GM12878 (cell line): ENCODE measurements around the gene ABCB10. TPM values are rescaled to one million over a fixed set of nuclear protein-coding genes. Genes with fewer than 3 reads are reported as not detected.

Experiments used
- BHLHE40 ChIP-seq, 2 experiments: fragments of 450-650 bp in 1 of 2; IDR thresholded peaks; 2 replicates each; pipeline ENCODE4 v1.6.1; 2011 to 2017; ENCODE audit warnings: low read depth in 2 of 2, borderline replicate concordance in 1 of 2, improper control_type of control experiment in 1 of 2, low read length in 1 of 2, mild to moderate bottlenecking in 1 of 2
- CBFB ChIP-seq: IDR thresholded peaks from 2 replicates; pipeline ENCODE4 v1.6.1; 2016; ENCODE audit warnings: antibody characterized with exemption, low read depth
- EED ChIP-seq: sonication (generic); IDR thresholded peaks from 2 replicates; pipeline ENCODE4 v1.6.1; 2016; ENCODE audit warnings: antibody characterized with exemption, low read depth
- HDGF ChIP-seq: fragments of 450-650 bp; IDR thresholded peaks from 2 replicates; pipeline ENCODE4 v1.6.1; 2016; ENCODE audit warnings: antibody characterized with exemption
- IKZF1 ChIP-seq: fragments of 450-650 bp; conservative IDR thresholded peaks from 2 replicates; pipeline ENCODE4 v1.6.1; 2017; ENCODE audit warnings: antibody characterized with exemption, mild to moderate bottlenecking
- MTA3 ChIP-seq: IDR thresholded peaks from 2 replicates; pipeline ENCODE4 v1.6.1; 2012; ENCODE audit warnings: low read length, inconsistent platforms, borderline replicate concordance
- PAX5 ChIP-seq: IDR thresholded peaks from 2 replicates; pipeline ENCODE4 v1.6.1; 2011; ENCODE audit warnings: low read depth, low read length, borderline replicate concordance
- PML ChIP-seq: IDR thresholded peaks from 2 replicates; pipeline ENCODE4 v1.6.1; 2012; ENCODE audit warnings: low read length, inconsistent platforms
- SIX5 ChIP-seq: IDR thresholded peaks from 2 replicates; pipeline ENCODE4 v1.6.1; 2011; ENCODE audit warnings: mild to moderate bottlenecking, low read depth, low read length, moderate library complexity; ENCODE audit not compliant: severe bottlenecking
- SMAD1 ChIP-seq: fragments of 450-650 bp; IDR thresholded peaks from 2 replicates; pipeline ENCODE4 v1.6.1; 2018; ENCODE audit warnings: mild to moderate bottlenecking, low read depth; ENCODE audit not compliant: partially characterized antibody
- SREBF1 ChIP-seq: IDR thresholded peaks from 2 replicates; pipeline ENCODE4 v1.6.1; 2012; ENCODE audit warnings: mild to moderate bottlenecking, low read length
- SREBF2 ChIP-seq: IDR thresholded peaks from 2 replicates; pipeline ENCODE4 v1.6.1; 2012; ENCODE audit warnings: mild to moderate bottlenecking, low read length
- SUZ12 ChIP-seq: fragments of 200-600 bp; sonication (generic); IDR thresholded peaks from one replicate; pipeline ENCODE4 v1.6.1; 2018; ENCODE audit warnings: antibody characterized with exemption, mild to moderate bottlenecking; ENCODE audit not compliant: unreplicated experiment
- TAF1 ChIP-seq: IDR thresholded peaks from 2 replicates; pipeline ENCODE4 v1.6.1; 2011; ENCODE audit warnings: mild to moderate bottlenecking, low read depth, low read length, borderline replicate concordance
- TCF12 ChIP-seq: IDR thresholded peaks from 2 replicates; pipeline ENCODE4 v1.6.1; 2011; ENCODE audit warnings: low read depth, mild to moderate bottlenecking, low read length
- TCF3 ChIP-seq: IDR thresholded peaks from 2 replicates; pipeline ENCODE4 v1.6.1; 2012; ENCODE audit warnings: low read depth, mild to moderate bottlenecking, low read length, borderline replicate concordance; ENCODE audit not compliant: insufficient read depth
- YY1 ChIP-seq: IDR thresholded peaks from 2 replicates; pipeline ENCODE4 v1.6.1; 2011; ENCODE audit warnings: low read depth, mild to moderate bottlenecking, low read length
- ZBTB33 ChIP-seq: fragments of 450-650 bp; IDR thresholded peaks from 2 replicates; pipeline ENCODE4 v1.6.1; 2017; ENCODE audit warnings: mild to moderate bottlenecking
- ZNF274 ChIP-seq: IDR thresholded peaks from one replicate; pipeline ENCODE4 v1.8.0; 2011; ENCODE audit not compliant: insufficient read length, insufficient read depth
- polyA plus RNA-seq, 11 experiments: library from polyadenylated mRNA; depleted of rRNA in 4 of 11; unstranded in 6 of 11; stranded (reverse) in 5 of 11; fragments of >200 nt; fragmentation: Nextera tagmentation in 4 of 11; fragmentation: Illumina TruSeq in 1 of 11; extraction: Ambion mirVana in 4 of 11; extraction: Trizol in 1 of 11; gene quantifications; 1 replicate in 1 of 11; 2 replicates in 10 of 11; pipeline versions ENCODE4 v1.2.1 to v1.2.3, GENCODE V29; 2011 to 2016; ENCODE audit warnings: inconsistent platforms in 2 of 11, missing spikeins in 2 of 11, low read depth in 1 of 11
- total RNA-seq, 4 experiments: library from RNA; depleted of rRNA in 3 of 4; stranded (reverse); fragments of >200 nt in 3 of 4; fragmentation: Illumina TruSeq in 1 of 4; extraction: Trizol in 1 of 4; gene quantifications; 2 replicates each; pipeline versions ENCODE4 v1.2.1 to v1.2.3, GENCODE V29; 2013 to 2021
- TF ChIP-seq, protein P1 (sequence below): fragments of 450-650 bp; IDR thresholded peaks from 2 replicates; pipeline ENCODE4 v1.6.1; 2016; ENCODE audit warnings: mild to moderate bottlenecking
- TF ChIP-seq, protein P2 (sequence below): IDR thresholded peaks from 2 replicates; pipeline ENCODE4 v1.6.1; 2011; ENCODE audit warnings: mild to moderate bottlenecking, low read depth, low read length, moderate library complexity; ENCODE audit not compliant: insufficient replicate concordance
- TF ChIP-seq, protein P3 (sequence below): IDR thresholded peaks from 2 replicates; pipeline ENCODE4 v1.6.1; 2012; ENCODE audit warnings: improper control_type of control experiment, low read depth, low read length; ENCODE audit not compliant: insufficient replicate concordance

The ABCB10 gene
- total and polyA plus RNA-seq, 10 of the 15 experiments (the other 5 are each of a cell fraction or from before 2014, with no cell fraction given), result 8.0 to 30.5 (median 16.7) TPM

DNA sequence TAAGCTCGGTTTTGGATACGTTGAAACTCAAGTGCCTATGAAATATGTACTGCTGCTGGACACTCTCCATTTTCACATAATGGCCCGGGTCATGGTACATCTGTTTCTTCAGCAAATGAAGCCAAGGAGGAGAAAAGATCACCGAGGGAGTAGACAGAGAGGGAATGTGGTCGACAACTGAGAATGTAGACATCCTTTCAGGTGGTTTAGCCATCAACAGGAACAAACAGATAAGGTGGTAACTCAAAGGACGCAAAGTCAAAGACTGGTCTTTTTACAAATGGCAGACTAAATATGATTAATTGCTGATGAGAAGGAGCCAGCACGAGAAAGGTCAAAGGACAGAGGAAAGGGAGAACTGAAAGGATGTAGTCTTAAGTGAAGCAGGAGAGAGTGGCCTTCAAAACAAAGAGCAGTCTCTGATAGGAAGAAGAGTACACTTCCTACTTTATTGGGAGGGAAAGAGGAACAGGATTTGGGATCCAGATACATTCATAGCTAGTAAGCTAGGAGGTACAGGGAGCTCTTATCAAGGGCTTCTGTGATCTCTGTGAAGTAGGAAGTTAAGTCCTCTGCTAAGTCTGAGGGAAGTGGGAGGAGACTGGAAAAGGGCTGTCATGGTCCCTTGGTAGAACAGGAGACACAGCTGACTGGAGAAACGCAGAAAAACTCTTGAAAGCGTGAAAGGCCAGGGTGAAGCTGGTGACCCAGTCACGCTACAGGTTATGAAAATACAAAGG lies 78.7 kb downstream of the ABCB10 start (continued):
- TF ChIP-seq EED (peak; percentile 84), SUZ12 (no peak), TCF3 (peak; percentile 9; the same call in 1 of the 2 replicates), ZNF274 (no peak), MTA3 (0 out of 2 replicates have a peak, but pooled peaks have one; percentile 21), ZBTB33 (no peak), SMAD1 (no peak), SIX5 (no peak), TCF12 (0 out of 2 replicates have a peak, but pooled peaks have one; percentile 30), HDGF (peak; percentile 51), CBFB (no peak), SREBF1 (no peak), IKZF1 (peak; percentile 65), SREBF2 (no peak), PAX5 (peak; percentile 83), TAF1 (peak; percentile 17; the same call in 1 of the 2 replicates), PML (no peak), YY1 (no peak), BHLHE40 (IDR thresholded peaks at IDR 0.05; ENCODE audit: borderline replicate concordance in 1 of 2, low read depth in 2 of 2, low read length in 1 of 2) (peak in 1 of 2 experiments; percentile 14; a peak in 1 of 4 replicates)
- TF ChIP-seq, protein P1, sequence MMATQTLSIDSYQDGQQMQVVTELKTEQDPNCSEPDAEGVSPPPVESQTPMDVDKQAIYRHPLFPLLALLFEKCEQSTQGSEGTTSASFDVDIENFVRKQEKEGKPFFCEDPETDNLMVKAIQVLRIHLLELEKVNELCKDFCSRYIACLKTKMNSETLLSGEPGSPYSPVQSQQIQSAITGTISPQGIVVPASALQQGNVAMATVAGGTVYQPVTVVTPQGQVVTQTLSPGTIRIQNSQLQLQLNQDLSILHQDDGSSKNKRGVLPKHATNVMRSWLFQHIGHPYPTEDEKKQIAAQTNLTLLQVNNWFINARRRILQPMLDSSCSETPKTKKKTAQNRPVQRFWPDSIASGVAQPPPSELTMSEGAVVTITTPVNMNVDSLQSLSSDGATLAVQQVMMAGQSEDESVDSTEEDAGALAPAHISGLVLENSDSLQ, result peak; percentile 75
- TF ChIP-seq, protein P2, sequence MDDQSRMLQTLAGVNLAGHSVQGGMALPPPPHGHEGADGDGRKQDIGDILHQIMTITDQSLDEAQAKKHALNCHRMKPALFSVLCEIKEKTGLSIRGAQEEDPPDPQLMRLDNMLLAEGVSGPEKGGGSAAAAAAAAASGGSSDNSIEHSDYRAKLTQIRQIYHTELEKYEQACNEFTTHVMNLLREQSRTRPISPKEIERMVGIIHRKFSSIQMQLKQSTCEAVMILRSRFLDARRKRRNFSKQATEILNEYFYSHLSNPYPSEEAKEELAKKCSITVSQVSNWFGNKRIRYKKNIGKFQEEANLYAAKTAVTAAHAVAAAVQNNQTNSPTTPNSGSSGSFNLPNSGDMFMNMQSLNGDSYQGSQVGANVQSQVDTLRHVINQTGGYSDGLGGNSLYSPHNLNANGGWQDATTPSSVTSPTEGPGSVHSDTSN, result peak; percentile 72
- TF ChIP-seq, protein P3, sequence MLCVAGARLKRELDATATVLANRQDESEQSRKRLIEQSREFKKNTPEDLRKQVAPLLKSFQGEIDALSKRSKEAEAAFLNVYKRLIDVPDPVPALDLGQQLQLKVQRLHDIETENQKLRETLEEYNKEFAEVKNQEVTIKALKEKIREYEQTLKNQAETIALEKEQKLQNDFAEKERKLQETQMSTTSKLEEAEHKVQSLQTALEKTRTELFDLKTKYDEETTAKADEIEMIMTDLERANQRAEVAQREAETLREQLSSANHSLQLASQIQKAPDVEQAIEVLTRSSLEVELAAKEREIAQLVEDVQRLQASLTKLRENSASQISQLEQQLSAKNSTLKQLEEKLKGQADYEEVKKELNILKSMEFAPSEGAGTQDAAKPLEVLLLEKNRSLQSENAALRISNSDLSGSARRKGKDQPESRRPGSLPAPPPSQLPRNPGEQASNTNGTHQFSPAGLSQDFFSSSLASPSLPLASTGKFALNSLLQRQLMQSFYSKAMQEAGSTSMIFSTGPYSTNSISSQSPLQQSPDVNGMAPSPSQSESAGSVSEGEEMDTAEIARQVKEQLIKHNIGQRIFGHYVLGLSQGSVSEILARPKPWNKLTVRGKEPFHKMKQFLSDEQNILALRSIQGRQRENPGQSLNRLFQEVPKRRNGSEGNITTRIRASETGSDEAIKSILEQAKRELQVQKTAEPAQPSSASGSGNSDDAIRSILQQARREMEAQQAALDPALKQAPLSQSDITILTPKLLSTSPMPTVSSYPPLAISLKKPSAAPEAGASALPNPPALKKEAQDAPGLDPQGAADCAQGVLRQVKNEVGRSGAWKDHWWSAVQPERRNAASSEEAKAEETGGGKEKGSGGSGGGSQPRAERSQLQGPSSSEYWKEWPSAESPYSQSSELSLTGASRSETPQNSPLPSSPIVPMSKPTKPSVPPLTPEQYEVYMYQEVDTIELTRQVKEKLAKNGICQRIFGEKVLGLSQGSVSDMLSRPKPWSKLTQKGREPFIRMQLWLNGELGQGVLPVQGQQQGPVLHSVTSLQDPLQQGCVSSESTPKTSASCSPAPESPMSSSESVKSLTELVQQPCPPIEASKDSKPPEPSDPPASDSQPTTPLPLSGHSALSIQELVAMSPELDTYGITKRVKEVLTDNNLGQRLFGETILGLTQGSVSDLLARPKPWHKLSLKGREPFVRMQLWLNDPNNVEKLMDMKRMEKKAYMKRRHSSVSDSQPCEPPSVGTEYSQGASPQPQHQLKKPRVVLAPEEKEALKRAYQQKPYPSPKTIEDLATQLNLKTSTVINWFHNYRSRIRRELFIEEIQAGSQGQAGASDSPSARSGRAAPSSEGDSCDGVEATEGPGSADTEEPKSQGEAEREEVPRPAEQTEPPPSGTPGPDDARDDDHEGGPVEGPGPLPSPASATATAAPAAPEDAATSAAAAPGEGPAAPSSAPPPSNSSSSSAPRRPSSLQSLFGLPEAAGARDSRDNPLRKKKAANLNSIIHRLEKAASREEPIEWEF, result no peak
